Heart left ventricle (tissue), 16 donors: Measurements from ENCODE around the gene WNT9A. TPM values are rescaled to one million over a fixed set of nuclear protein-coding genes. Genes with fewer than 3 reads are reported as not detected.

Source experiments
- ATAC-seq, 4 donors: fragments of 200-7000 bp; cut with Tn5 transposase; one replicate each; pipeline ENCODE4 v1.9.1; 2020 to 2022; ENCODE audit warnings: moderate library complexity in 4 of 4, mild to moderate bottlenecking in 3 of 4, moderate number of reproducible peaks in 1 of 4
- DNase-seq, 5 donors: peaks; one replicate each; pipeline ENCODE4 v3.0.0-alpha.2; 2020
- H3K27ac ChIP-seq, 12 donors: fragments of 200-600 bp; sonication (generic) in 4 of 12; one replicate each; pipeline versions ENCODE4 v1.5.0 to v1.8.0; 2016 to 2022; ENCODE audit warnings: mild to moderate bottlenecking in 2 of 12
- H3K27me3 ChIP-seq, 9 donors: fragments of 200-600 bp; sonication (generic) in 2 of 9; one replicate each; pipeline versions ENCODE4 v1.5.1 to v1.8.0; 2016 to 2022; ENCODE audit warnings: mild to moderate bottlenecking in 3 of 9
- H3K36me3 ChIP-seq, 9 donors: fragments of 200-600 bp; sonication (generic) in 2 of 9; one replicate each; pipeline versions ENCODE4 v1.5.0 to v1.8.0; 2018 to 2022; ENCODE audit warnings: mild to moderate bottlenecking in 2 of 9
- H3K4me1 ChIP-seq, 12 donors: fragments of 200-600 bp; sonication (generic) in 4 of 12; one replicate each; pipeline versions ENCODE4 v1.5.0 to v1.8.0; 2016 to 2022; ENCODE audit warnings: mild to moderate bottlenecking in 3 of 12
- H3K4me3 ChIP-seq, 12 donors: fragments of 200-600 bp; sonication (generic) in 4 of 12; one replicate each; pipeline versions ENCODE4 v1.5.0 to v1.8.0; 2017 to 2022; ENCODE audit warnings: mild to moderate bottlenecking in 9 of 12, moderate library complexity in 4 of 12
- H3K9me3 ChIP-seq, 12 donors: fragments of 200-600 bp; sonication (generic) in 4 of 12; one replicate each; pipeline versions ENCODE4 v1.5.0 to v1.8.0; 2016 to 2022; ENCODE audit warnings: mild to moderate bottlenecking in 1 of 12
- CTCF ChIP-seq, 12 donors: fragments of 200-600 bp; sonication (generic) in 4 of 12; IDR thresholded peaks; one replicate each; pipeline versions ENCODE4 v1.5.0 to v1.8.0; 2018 to 2022; ENCODE audit warnings: antibody characterized with exemption in 12 of 12, mild to moderate bottlenecking in 5 of 12
- POLR2A ChIP-seq, 2 donors: fragments of 450-650 bp; IDR thresholded peaks; one replicate each; pipeline ENCODE4 v1.6.1; 2017; ENCODE audit warnings: antibody characterized with exemption in 2 of 2, mild to moderate bottlenecking in 2 of 2, moderate library complexity in 2 of 2
- whole genome bisulfite sequencing, 4 donors: extraction: QIAGEN DNeasy Blood & Tissue Kit in 2 of 4; methylation state at CpG; one replicate each; pipeline versions ENCODE4 v1.1.5 to v1.1.7; 2013 to 2018; 5-methylcytosine and 5-hydroxymethylcytosine counted together
- intact Hi-C, 10 donors: fragments of 100-400 bp; cut with DNase I; formaldehyde crosslinking; loops; one replicate each; pipeline versions ENCODE4 v1.11.1 to v1.14.2; 2022
- polyA plus RNA-seq, 2 donors: library from polyadenylated mRNA; stranded (reverse); fragments of 200-250 nt; gene quantifications; one replicate each; pipeline ENCODE4 v1.2.3, GENCODE V29; 2013
- total RNA-seq, 9 donors: library from RNA; depleted of rRNA in 2 of 9; stranded (reverse); fragments of >200 nt in 2 of 9; fragmentation: NEBNext Ultra II Directional in 3 of 9; extraction: Animal tissue kit (Norgen Biotek cat#: 25700) in 3 of 9; gene quantifications; one replicate each; pipeline versions ENCODE4 v1.1.0 to v1.2.4, GENCODE V29; 2016 to 2023
- donor health status: ischemic (EF 13 %, LVEDD 7.1; RV severe dilation, severe dysfunction).
- donor health status: healthy with polysubstance abuse.
- donor health status: DM: no; HTN: yes; CAD: no.
- donor health status: DM: no; HTN: no; CAD: no.
- donor health status: ischemic (EF 25% LVEDD 6.9; RV normal size, moderate dysfunction).
- donor health status: ischemic (EF 25% LVEDD 5.7; RV mildly dilated, moderate dysfunction).
- donor health status: healthy.
- donor health status: DM: yes; HTN: yes; CAD: no.
- donor health status: ischemic (EF 35%, LVEDD 5.7; RV mildly dilated, moderate dysfunction).
- donor health status: nonischemic (EF 11% LVEDD 7.7; RV severe dilation, severe dysfunction).
- donor health status: DM: yes; HTN: yes; CAD: no.
- donor health status: PGD.
- donor health status: ischemic (EF 29% LVEDD 5.4; RV normal size, mild dysfunction).
- donor health status: nonischemic (EF 23%, LVEDD 6.1; RV moderate dilation, normal function).

The WNT9A gene
- total and polyA plus RNA-seq, 11 donors = 0.54 to 29.8 (median 2.3) TPM

- intact Hi-C loops = no loop called here
- no peak for ATAC-seq
- TF ChIP-seq POLR2A (IDR thresholded peaks at IDR 0.05) (no peak), CTCF (IDR thresholded peaks at IDR 0.05) (no peak)
- Histone ChIP-seq H3K27me3 (no peaks in the 10 kb centered on the region), H3K36me3 (no peaks in the 10 kb centered on the region), H3K4me1 (peaks cover 0 to 7% (median 0%) of the 10 kb centered on the region in 12 donors), H3K27ac (no peak overlapping the region), H3K4me3 (no peak overlapping the region), H3K9me3 (no peaks in the 10 kb centered on the region)
- peak; percentile 4 to 41 (median 13) for DNase-seq
- WGBS, 4 donors = 74 to 82% (median 81%) methylated on average over 10 to 12 of the region's 12 CpGs
Measured at GRCh38 chr1:227898502-227899140, 49.1 kb downstream of the WNT9A start.

- intact Hi-C loops = no loop called here
- Histone ChIP-seq H3K27me3 (no peaks in the 10 kb centered on the region), H3K4me3 (no peak overlapping the region), H3K36me3 (no peaks in the 10 kb centered on the region), H3K27ac (no peak overlapping the region), H3K9me3 (no peaks in the 10 kb centered on the region), H3K4me1 (peaks cover 0 to 7% (median 0%) of the 10 kb centered on the region in 12 donors)
- ATAC-seq = no peak
- DNase-seq = peak in 1 of 5 donors; percentile 3
- 87 to 91% (median 88%) methylated on average over 6 of the region's 6 CpGs for WGBS, 4 donors
- TF ChIP-seq POLR2A (IDR thresholded peaks at IDR 0.05) (no peak), CTCF (IDR thresholded peaks at IDR 0.05) (no peak)
Measured at GRCh38 chr1:227897704-227898438, 49.9 kb downstream of the WNT9A start.

GRCh38 chr1:227896710-227897655 is 50.7 kb downstream of the WNT9A start:
- no peak overlapping the region for H3K4me3 ChIP-seq
- no peak overlapping the region for H3K27ac ChIP-seq
- H3K27me3 ChIP-seq = no peaks in the 10 kb centered on the region
- H3K4me1 ChIP-seq = peaks cover 0 to 7% (median 0%) of the 10 kb centered on the region in 12 donors
- no peak for TF ChIP-seq POLR2A (IDR thresholded peaks at IDR 0.05)
- no peak for TF ChIP-seq CTCF (IDR thresholded peaks at IDR 0.05)
- 91 to 96% (median 95%) methylated on average over 5 to 9 of the region's 9 CpGs for WGBS, 4 donors
- no peaks in the 10 kb centered on the region for H3K9me3 ChIP-seq
- DNase-seq = peak; percentile 4 to 35 (median 18)
- no peak for ATAC-seq
- intact Hi-C loops = no loop called here
- no peaks in the 10 kb centered on the region for H3K36me3 ChIP-seq
